ENCODE results near the gene POLR2F.

- TF ChIP-seq, protein P1, sequence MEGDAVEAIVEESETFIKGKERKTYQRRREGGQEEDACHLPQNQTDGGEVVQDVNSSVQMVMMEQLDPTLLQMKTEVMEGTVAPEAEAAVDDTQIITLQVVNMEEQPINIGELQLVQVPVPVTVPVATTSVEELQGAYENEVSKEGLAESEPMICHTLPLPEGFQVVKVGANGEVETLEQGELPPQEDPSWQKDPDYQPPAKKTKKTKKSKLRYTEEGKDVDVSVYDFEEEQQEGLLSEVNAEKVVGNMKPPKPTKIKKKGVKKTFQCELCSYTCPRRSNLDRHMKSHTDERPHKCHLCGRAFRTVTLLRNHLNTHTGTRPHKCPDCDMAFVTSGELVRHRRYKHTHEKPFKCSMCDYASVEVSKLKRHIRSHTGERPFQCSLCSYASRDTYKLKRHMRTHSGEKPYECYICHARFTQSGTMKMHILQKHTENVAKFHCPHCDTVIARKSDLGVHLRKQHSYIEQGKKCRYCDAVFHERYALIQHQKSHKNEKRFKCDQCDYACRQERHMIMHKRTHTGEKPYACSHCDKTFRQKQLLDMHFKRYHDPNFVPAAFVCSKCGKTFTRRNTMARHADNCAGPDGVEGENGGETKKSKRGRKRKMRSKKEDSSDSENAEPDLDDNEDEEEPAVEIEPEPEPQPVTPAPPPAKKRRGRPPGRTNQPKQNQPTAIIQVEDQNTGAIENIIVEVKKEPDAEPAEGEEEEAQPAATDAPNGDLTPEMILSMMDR (IDR thresholded peaks at IDR 0.05) = no peak
- TF ChIP-seq EZH2phosphoT487 (IDR thresholded peaks at IDR 0.05) = no peak
- TF ChIP-seq EZH2 (IDR thresholded peaks at IDR 0.05) = peak; percentile 61
Measured at GRCh38 chr22:37983860-37984791, 30.6 kb downstream of the POLR2F start, which contains the start of gene SOX10.

Measured in neural progenitor cell (in vitro differentiated cells).